ENCODE results near the gene THAP4. TPM values are rescaled to one million over a fixed set of nuclear protein-coding genes. Genes with fewer than 3 reads are reported as not detected.

The THAP4 gene
- polyA plus RNA-seq, 3 donors: 15.1 to 25.9 (median 16.3) TPM

DNA sequence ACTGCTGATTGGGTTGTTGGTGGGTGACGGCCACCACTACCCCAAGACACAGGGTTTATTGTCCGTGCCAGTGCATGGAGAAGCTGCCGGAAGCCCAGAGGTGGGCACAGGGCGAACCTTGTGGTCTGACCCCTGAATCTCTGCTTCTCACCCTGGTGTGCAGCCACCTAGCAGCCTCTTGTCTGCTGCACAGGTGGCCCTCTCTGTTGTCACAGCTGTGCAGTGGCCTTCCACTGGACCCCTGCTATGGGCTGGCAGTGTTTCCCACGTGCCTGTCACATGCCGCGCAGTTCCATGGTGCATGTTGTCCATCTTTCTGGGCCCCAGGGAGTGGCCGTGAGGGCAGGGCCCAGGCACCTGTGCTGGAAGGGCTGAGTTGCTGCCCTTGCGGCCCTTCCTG, 15.8 kb upstream of the THAP4 start:
- H3K4me1 Mint-ChIP-seq: no peaks in the 10 kb centered on the region
- DNase-seq: no peak
- Histone ChIP-seq H3K27me3 (ENCODE audit: control insufficient read depth in 2 of 2, insufficient read depth in 2 of 2, low read length in 2 of 2) (no peaks in the 10 kb centered on the region), H3K4me1 (ENCODE audit: control insufficient read depth in 1 of 2, insufficient read depth in 2 of 2, low read length in 2 of 2) (no peaks in the 10 kb centered on the region), H3K9ac (ENCODE audit: insufficient read depth, low read length, poor library complexity, severe bottlenecking) (no peak overlapping the region), H3K79me2 (ENCODE audit: insufficient read depth, low read length) (peaks cover 34% of the 10 kb centered on the region), H4K20me1 (ENCODE audit: insufficient read depth, low read length) (peaks cover 40% of the 10 kb centered on the region), H3K9me3 (replicated peaks in 1 of 2; ENCODE audit: control insufficient read depth in 1 of 2, insufficient read depth in 1 of 2, low read length in 2 of 2) (no peaks in the 10 kb centered on the region), H3K36me3 (replicated peaks in 1 of 2; ENCODE audit: control insufficient read depth in 1 of 2, insufficient read depth in 2 of 2, low read length in 2 of 2) (peaks cover 60 to 71% of the 10 kb centered on the region in 2 donors), H3K4me2 (replicated peaks; ENCODE audit: extremely low read depth, low read length, poor library complexity, severe bottlenecking) (no peak overlapping the region), H3K4me3 (replicated peaks in 1 of 3; ENCODE audit: low read depth in 2 of 3, low read length in 3 of 3) (no peak overlapping the region), H2AFZ (ENCODE audit: insufficient read depth, low read depth, low read length, poor library complexity, severe bottlenecking) (no peak overlapping the region), H3K27ac (ENCODE audit: low read depth in 1 of 2, low read length in 2 of 2) (no peak overlapping the region)
- intact Hi-C loops (cut with micrococcal nuclease): no loop called here
- no peak overlapping the region for H3K27ac Mint-ChIP-seq
- H3K27me3 Mint-ChIP-seq (ENCODE audit: low read depth in 3 of 3): peaks cover 0 to 4% (median 1%) of the 10 kb centered on the region in 3 donors
- 99% methylated on average over 9 of the region's 9 CpGs for WGBS (ENCODE audit: insufficient coverage)
- TF ChIP-seq, protein P1, sequence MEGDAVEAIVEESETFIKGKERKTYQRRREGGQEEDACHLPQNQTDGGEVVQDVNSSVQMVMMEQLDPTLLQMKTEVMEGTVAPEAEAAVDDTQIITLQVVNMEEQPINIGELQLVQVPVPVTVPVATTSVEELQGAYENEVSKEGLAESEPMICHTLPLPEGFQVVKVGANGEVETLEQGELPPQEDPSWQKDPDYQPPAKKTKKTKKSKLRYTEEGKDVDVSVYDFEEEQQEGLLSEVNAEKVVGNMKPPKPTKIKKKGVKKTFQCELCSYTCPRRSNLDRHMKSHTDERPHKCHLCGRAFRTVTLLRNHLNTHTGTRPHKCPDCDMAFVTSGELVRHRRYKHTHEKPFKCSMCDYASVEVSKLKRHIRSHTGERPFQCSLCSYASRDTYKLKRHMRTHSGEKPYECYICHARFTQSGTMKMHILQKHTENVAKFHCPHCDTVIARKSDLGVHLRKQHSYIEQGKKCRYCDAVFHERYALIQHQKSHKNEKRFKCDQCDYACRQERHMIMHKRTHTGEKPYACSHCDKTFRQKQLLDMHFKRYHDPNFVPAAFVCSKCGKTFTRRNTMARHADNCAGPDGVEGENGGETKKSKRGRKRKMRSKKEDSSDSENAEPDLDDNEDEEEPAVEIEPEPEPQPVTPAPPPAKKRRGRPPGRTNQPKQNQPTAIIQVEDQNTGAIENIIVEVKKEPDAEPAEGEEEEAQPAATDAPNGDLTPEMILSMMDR (IDR thresholded peaks at IDR 0.05): no peak
- H3K9me3 Mint-ChIP-seq: no peaks in the 10 kb centered on the region
- H3K4me3 Mint-ChIP-seq: no peak overlapping the region
- H3K36me3 Mint-ChIP-seq: peaks cover 64 to 69% of the 10 kb centered on the region in 2 donors

DNA sequence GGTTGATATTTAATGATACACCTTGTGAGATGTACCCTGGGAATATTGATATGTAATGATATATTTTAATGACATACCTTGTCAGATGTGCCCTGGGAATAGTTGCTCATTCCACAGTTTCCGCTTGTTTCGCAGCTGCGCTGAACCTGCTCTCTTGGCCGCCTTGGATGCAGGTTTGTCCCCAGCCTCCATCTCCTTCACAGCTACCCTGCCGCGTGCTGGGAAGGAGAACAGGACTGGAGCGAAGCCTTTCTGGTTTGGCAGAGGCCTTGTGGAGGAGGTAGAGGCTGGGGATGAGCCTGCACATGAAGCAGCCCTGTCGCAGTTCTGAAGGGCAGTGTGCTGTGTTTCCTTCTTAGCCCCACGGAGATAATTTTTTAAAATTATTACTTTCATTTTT, 15.2 kb upstream of the THAP4 start:
- Histone ChIP-seq H2AFZ (ENCODE audit: insufficient read depth, low read depth, low read length, poor library complexity, severe bottlenecking) (no peak overlapping the region), H3K79me2 (ENCODE audit: insufficient read depth, low read length) (peaks cover 39% of the 10 kb centered on the region), H3K9ac (ENCODE audit: insufficient read depth, low read length, poor library complexity, severe bottlenecking) (no peak overlapping the region), H3K27ac (ENCODE audit: low read depth in 1 of 2, low read length in 2 of 2) (no peak overlapping the region), H3K36me3 (replicated peaks in 1 of 2; ENCODE audit: control insufficient read depth in 1 of 2, insufficient read depth in 2 of 2, low read length in 2 of 2) (peaks cover 57 to 65% of the 10 kb centered on the region in 2 donors), H4K20me1 (ENCODE audit: insufficient read depth, low read length) (peaks cover 46% of the 10 kb centered on the region), H3K4me3 (replicated peaks in 1 of 3; ENCODE audit: low read depth in 2 of 3, low read length in 3 of 3) (no peak overlapping the region), H3K9me3 (replicated peaks in 1 of 2; ENCODE audit: control insufficient read depth in 1 of 2, insufficient read depth in 1 of 2, low read length in 2 of 2) (no peaks in the 10 kb centered on the region), H3K4me1 (ENCODE audit: control insufficient read depth in 1 of 2, insufficient read depth in 2 of 2, low read length in 2 of 2) (no peaks in the 10 kb centered on the region), H3K4me2 (replicated peaks; ENCODE audit: extremely low read depth, low read length, poor library complexity, severe bottlenecking) (no peak overlapping the region), H3K27me3 (ENCODE audit: control insufficient read depth in 2 of 2, insufficient read depth in 2 of 2, low read length in 2 of 2) (no peaks in the 10 kb centered on the region)
- Mint-ChIP-seq H3K4me3 (no peak overlapping the region), H3K36me3 (peaks cover 59 to 63% of the 10 kb centered on the region in 2 donors), H3K27me3 (ENCODE audit: low read depth in 3 of 3) (peaks cover 0 to 3% (median 2%) of the 10 kb centered on the region in 3 donors), H3K4me1 (no peaks in the 10 kb centered on the region), H3K9me3 (no peaks in the 10 kb centered on the region), H3K27ac (no peak overlapping the region)
- WGBS (ENCODE audit: insufficient coverage): no CpG with 5 or more reads among the region's 9 CpGs
- no peak for DNase-seq
- intact Hi-C loops (cut with micrococcal nuclease): no loop called here
- TF ChIP-seq, protein P1 (IDR thresholded peaks at IDR 0.05): no peak

Measured in CD14-positive monocyte (primary cell).